Cardiac fibroblast (primary cell): ENCODE measurements around the gene LRRC74A.

Source experiments
- DNase-seq, 2 donors: peaks; one replicate each; pipeline versions ENCODE4 v3.0.0 to v3.0.0-alpha.2; 2010; ENCODE audit warnings: low read depth in 2 of 2
- H3K4me3 ChIP-seq, 2 donors: replicated peaks in 1 of 2; 1 replicate in 1 of 2; 2 replicates in 1 of 2; pipeline ENCODE4 v1.5.1; 2011; ENCODE audit warnings: low read depth in 2 of 2, low read length in 2 of 2, mild to moderate bottlenecking in 2 of 2, moderate library complexity in 1 of 2
- TF ChIP-seq, protein P1 (sequence below): IDR thresholded peaks from one replicate; pipeline ENCODE4 v1.5.1; 2011; ENCODE audit warnings: low read depth, mild to moderate bottlenecking, low read length, inconsistent platforms

The LRRC74A gene

DNA sequence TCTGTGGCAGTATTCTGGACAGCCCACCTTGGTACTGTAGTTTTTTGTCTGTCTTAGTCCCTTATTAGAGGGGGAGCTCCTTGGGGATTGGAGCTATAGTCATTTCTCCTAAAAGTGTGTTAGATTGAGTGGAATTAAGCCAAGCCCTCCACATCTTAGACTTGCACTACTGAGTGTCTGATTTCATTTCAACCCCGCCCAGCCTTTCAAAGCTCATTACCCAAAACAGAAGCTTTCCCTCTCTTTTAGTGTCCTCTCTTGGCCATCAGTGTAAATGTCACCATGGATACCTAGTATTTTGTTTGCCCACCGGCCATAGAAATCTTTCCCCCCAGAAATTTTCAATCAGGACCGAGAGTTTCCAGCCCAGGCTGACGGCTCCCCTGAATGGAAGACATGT is 74.5 kb downstream of the LRRC74A start:
- DNase-seq, result no peak
- TF ChIP-seq, protein P1, sequence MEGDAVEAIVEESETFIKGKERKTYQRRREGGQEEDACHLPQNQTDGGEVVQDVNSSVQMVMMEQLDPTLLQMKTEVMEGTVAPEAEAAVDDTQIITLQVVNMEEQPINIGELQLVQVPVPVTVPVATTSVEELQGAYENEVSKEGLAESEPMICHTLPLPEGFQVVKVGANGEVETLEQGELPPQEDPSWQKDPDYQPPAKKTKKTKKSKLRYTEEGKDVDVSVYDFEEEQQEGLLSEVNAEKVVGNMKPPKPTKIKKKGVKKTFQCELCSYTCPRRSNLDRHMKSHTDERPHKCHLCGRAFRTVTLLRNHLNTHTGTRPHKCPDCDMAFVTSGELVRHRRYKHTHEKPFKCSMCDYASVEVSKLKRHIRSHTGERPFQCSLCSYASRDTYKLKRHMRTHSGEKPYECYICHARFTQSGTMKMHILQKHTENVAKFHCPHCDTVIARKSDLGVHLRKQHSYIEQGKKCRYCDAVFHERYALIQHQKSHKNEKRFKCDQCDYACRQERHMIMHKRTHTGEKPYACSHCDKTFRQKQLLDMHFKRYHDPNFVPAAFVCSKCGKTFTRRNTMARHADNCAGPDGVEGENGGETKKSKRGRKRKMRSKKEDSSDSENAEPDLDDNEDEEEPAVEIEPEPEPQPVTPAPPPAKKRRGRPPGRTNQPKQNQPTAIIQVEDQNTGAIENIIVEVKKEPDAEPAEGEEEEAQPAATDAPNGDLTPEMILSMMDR, result no peak
- H3K4me3 ChIP-seq, result no peak overlapping the region

DNA sequence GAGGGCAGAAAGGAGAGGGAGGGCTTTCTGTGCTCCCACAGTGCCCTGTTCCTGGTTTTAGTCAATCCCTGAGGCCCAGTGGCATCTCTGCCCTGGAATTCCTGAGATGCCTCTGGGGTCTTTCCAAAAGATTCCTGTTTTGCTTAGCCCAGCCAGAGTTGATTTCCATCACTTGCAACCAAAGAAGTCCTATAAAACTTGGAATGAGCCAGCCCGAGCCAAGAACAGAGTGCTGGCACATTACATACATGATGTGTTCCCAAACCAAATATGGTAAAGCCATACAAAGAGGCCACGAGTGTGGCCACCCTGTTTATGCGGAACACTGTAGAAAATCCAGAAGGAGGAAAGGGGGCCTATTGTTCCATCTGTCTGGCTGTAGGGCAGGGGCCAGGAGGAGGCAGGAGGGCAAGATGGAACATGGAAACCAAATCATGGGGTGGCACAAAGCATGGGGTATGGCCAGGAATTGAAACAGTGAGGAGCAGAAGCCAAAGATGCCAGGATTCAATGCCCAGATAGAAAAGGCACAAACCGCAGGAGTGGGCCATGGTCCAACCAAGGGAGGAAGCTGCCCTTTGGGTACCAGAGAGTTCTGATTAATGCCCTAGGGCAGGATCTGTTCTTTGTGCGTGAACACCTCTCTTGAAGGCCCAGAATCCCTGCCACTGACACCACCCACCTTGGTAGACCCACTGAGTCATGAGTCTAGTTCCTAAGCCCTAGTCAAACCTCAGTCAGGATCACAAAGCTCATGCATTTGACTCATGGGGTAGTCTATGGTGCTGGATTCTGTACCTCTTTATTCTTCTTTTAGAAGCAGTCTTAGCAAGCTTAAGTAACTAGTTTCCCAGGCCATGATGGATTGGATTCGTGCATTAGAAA is 75.2 kb downstream of the LRRC74A start:
- TF ChIP-seq, protein P1, result no peak
- peak in 1 of 2 donors; percentile 56 for DNase-seq

DNA sequence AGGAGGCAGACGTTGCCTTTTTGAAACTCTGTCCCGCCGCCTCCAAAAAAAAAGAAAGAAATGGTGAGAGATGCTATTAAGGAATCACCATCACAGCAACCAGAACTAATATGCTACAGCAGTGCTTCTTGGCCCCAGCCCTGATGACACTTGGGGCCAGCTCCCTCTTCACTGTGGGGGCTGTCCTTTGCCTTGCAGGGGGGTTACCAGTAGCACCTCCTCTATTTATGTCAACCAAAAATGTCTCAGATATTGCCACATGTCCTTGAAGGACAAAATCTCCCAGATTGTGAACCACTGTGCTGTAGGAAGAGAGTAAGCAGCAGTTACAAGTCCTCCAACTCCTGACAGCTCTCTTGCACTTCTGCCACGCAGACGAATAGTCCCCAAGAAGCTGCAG is 76.4 kb downstream of the LRRC74A start:
- H3K4me3 ChIP-seq, result no peak overlapping the region
- no peak for DNase-seq
- TF ChIP-seq, protein P1, result no peak

More for the DNA sequence above, 75.2 kb downstream of the LRRC74A start:
- no peak overlapping the region for H3K4me3 ChIP-seq

GRCh38 chr14:76904100-76904739 is 78.0 kb downstream of the LRRC74A start:
- DNase-seq, result peak; percentile 93 to 96

GRCh38 chr14:76904740-76905569 is 78.7 kb downstream of the LRRC74A start:
- H3K4me3 ChIP-seq, result peak overlapping the region in 1 of 2 donors; percentile 27
- TF ChIP-seq, protein P1, result no peak
- peak; percentile 92 to 99 for DNase-seq

More at GRCh38 chr14:76904100-76904739, 78.0 kb downstream of the LRRC74A start:
- TF ChIP-seq, protein P1, result no peak
- H3K4me3 ChIP-seq, result peak overlapping the region in 1 of 2 donors; percentile 27

GRCh38 chr14:76908834-76909233 is 82.6 kb downstream of the LRRC74A start:
- TF ChIP-seq, protein P1, result no peak
- no peak for DNase-seq
- H3K4me3 ChIP-seq, result no peak overlapping the region
